HepG2 (cell line): ENCODE measurements around the gene RBM34. TPM values are rescaled to one million over a fixed set of nuclear protein-coding genes. Genes with fewer than 3 reads are reported as not detected.

ENCODE experiments used
- ATAC-seq: fragments of 200-7000 bp; cut with Tn5 transposase; 3 replicates; pipeline ENCODE4 v1.9.1; 2020; ENCODE audit warnings: mild to moderate bottlenecking, moderate library complexity
- BruUV-seq: library from RNA; stranded (reverse); fragments of 400-500 nt; replicated peaks from 2 replicates; lab custom pipeline; 2021; lab: Mats Ljungman, UMichigan
- CTCF ChIA-PET: fragments of 300-600 bp; formaldehyde crosslinking; extraction: SDS; loops from one replicate; lab custom pipeline; 2021; ENCODE audit warnings: low total read pairs, inconsistent platforms, low intra/inter-chr PET ratio; lab: Yijun Ruan, JAX
- POLR2A ChIA-PET: fragments of 350-600 bp; sonication (Branson Sonifier 250); formaldehyde crosslinking; loops from one replicate; lab custom pipeline; 2020; ENCODE audit warnings: antibody characterized with exemption, inconsistent platforms; lab: Yijun Ruan, JAX
- DNase-seq: peaks from one replicate; pipeline ENCODE4 v3.0.0-alpha.2; 2015; ENCODE audit warnings: low spot score
- FAIRE-seq: peaks from 3 replicates; lab custom pipeline; 2011; peaks lifted over from hg19 to GRCh38; lab: Jason Lieb, UNC
- H2AFZ ChIP-seq: one replicate; pipeline ENCODE4 v1.6.1; 2011; ENCODE audit warnings: low read length, inconsistent platforms
- H3K27ac ChIP-seq: fragments of 300-600 bp; 3 replicates; pipeline ENCODE4 v1.8.0; 2011; ENCODE audit warnings: mixed run types, mild to moderate bottlenecking, mixed read lengths, low read length, inconsistent platforms; ENCODE audit not compliant: insufficient read depth; ENCODE audit errors: extremely low read length
- H3K27me3 ChIP-seq, 2 experiments: fragments of 200-600 bp in 1 of 2; 2 replicates in 1 of 2; 3 replicates in 1 of 2; pipeline versions ENCODE4 v1.6.0 to v1.8.0; 2011; ENCODE audit warnings: low read length in 2 of 2, mild to moderate bottlenecking in 2 of 2, moderate library complexity in 2 of 2, inconsistent platforms in 1 of 2; ENCODE audit not compliant: insufficient read depth in 2 of 2, control insufficient read depth in 1 of 2
- H3K36me3 ChIP-seq, 2 experiments: fragments of 200-600 bp in 1 of 2; replicated peaks in 1 of 2; 2 replicates in 1 of 2; 3 replicates in 1 of 2; pipeline versions ENCODE4 v1.5.1 to v1.8.0; 2011; ENCODE audit warnings: low read length in 2 of 2, inconsistent platforms in 1 of 2; ENCODE audit not compliant: insufficient read depth in 2 of 2, control insufficient read depth in 1 of 2
- H3K4me1 ChIP-seq: 2 replicates; pipeline ENCODE4 v1.5.1; 2012; ENCODE audit warnings: low read length, inconsistent platforms; ENCODE audit not compliant: insufficient read depth
- H3K4me2 ChIP-seq: 2 replicates; pipeline ENCODE4 v1.6.0; 2011; ENCODE audit warnings: low read depth, low read length, inconsistent platforms
- H3K4me3 ChIP-seq, 3 experiments: fragments of 200-600 bp in 1 of 3; sonication (generic), shearing (Covaris generic) in 1 of 3; replicated peaks in 1 of 3; 2 replicates each; pipeline ENCODE4 v1.5.1; 2011 to 2016; ENCODE audit warnings: low read length in 3 of 3, inconsistent platforms in 2 of 3, low read depth in 2 of 3, mild to moderate bottlenecking in 2 of 3, control low read depth in 1 of 3, mixed read lengths in 1 of 3; ENCODE audit not compliant: insufficient read depth in 1 of 3
- H3K79me2 ChIP-seq: one replicate; pipeline ENCODE4 v1.6.1; 2011; ENCODE audit warnings: low read length, inconsistent platforms; ENCODE audit not compliant: insufficient read depth
- H3K9ac ChIP-seq: 2 replicates; pipeline ENCODE4 v1.6.0; 2011; ENCODE audit warnings: mild to moderate bottlenecking, low read depth, low read length, inconsistent platforms; ENCODE audit not compliant: insufficient read depth
- H3K9me3 ChIP-seq: 2 replicates; pipeline ENCODE4 v1.5.1; 2012; ENCODE audit warnings: mild to moderate bottlenecking, low read length
- H4K20me1 ChIP-seq: 2 replicates; pipeline ENCODE4 v1.6.0; 2011; ENCODE audit warnings: inconsistent platforms, mild to moderate bottlenecking, low read length, moderate library complexity; ENCODE audit not compliant: insufficient read depth
- EZH2 ChIP-seq: conservative IDR thresholded peaks from 2 replicates; pipeline ENCODE4 v1.6.1; 2012; ENCODE audit warnings: mild to moderate bottlenecking, low read depth, low read length, moderate library complexity
- HES4 ChIP-seq: sonication (generic); formaldehyde crosslinking; IDR thresholded peaks from 2 replicates; pipeline ENCODE4 v1.9.0; 2021; ENCODE audit warnings: mild to moderate bottlenecking, missing genetic modification reagents, borderline replicate concordance
- HMG20A ChIP-seq: IDR thresholded peaks from 2 replicates; pipeline ENCODE4 v1.6.1; 2016; ENCODE audit warnings: borderline replicate concordance
- MED8 ChIP-seq: sonication (generic); formaldehyde crosslinking; IDR thresholded peaks from 2 replicates; pipeline ENCODE4 v1.8.1; 2023; ENCODE audit warnings: mild to moderate bottlenecking, missing genetic modification reagents; ENCODE audit not compliant: insufficient replicate concordance
- MLLT10 ChIP-seq: sonication (generic); formaldehyde crosslinking; IDR thresholded peaks from 2 replicates; pipeline ENCODE4 v1.4.0; 2020; ENCODE audit warnings: missing genetic modification reagents
- NFATC3 ChIP-seq: sonication (generic); formaldehyde crosslinking; IDR thresholded peaks from 2 replicates; pipeline ENCODE4 v1.5.1; 2020; ENCODE audit warnings: mild to moderate bottlenecking, missing genetic modification reagents
- RFXAP ChIP-seq: sonication (generic); formaldehyde crosslinking; IDR thresholded peaks from 2 replicates; pipeline ENCODE4 v1.4.0; 2020; ENCODE audit warnings: missing genetic modification reagents, borderline replicate concordance
- TOE1 ChIP-seq: sonication (generic); formaldehyde crosslinking; IDR thresholded peaks from 2 replicates; pipeline ENCODE4 v1.4.0; 2020; ENCODE audit warnings: mild to moderate bottlenecking, missing genetic modification reagents
- ZC3H13 ChIP-seq: sonication (generic); formaldehyde crosslinking; IDR thresholded peaks from 2 replicates; pipeline ENCODE4 v1.8.1; 2023; ENCODE audit warnings: mild to moderate bottlenecking, missing genetic modification reagents, moderate library complexity
- ZKSCAN1 ChIP-seq: fragments of 150-350 bp; IDR thresholded peaks from 2 replicates; pipeline ENCODE4 v1.6.1; 2014; ENCODE audit warnings: low read length
- ZNF329 ChIP-seq: sonication (generic); formaldehyde crosslinking; IDR thresholded peaks from 2 replicates; pipeline ENCODE4 v1.9.0; 2021; ENCODE audit warnings: low read depth, mild to moderate bottlenecking, missing genetic modification reagents
- ZNF331 ChIP-seq: sonication (generic); formaldehyde crosslinking; IDR thresholded peaks from 2 replicates; pipeline ENCODE4 v1.4.0; 2020; ENCODE audit warnings: missing genetic modification reagents
- ZNF496 ChIP-seq: sonication (generic); formaldehyde crosslinking; IDR thresholded peaks from 2 replicates; pipeline ENCODE4 v1.8.1; 2023; ENCODE audit warnings: mild to moderate bottlenecking, moderate library complexity, missing genetic modification reagents; ENCODE audit not compliant: insufficient replicate concordance
- ZNF790 ChIP-seq: sonication (generic); formaldehyde crosslinking; IDR thresholded peaks from 2 replicates; pipeline ENCODE4 v1.8.0; 2022; ENCODE audit warnings: missing genetic modification reagents, mild to moderate bottlenecking, borderline replicate concordance
- WGBS: methylation state at CpG from one replicate; pipeline ENCODE4 v1.1.6; 2017; ENCODE audit warnings: low lambda C conversion rate; 5-methylcytosine and 5-hydroxymethylcytosine counted together
- in situ Hi-C: cut with HindIII; loops from 2 replicates; pipeline ENCODE4 v1.10.0; 2017; ENCODE audit warnings: low pct_unique_long_range_greater_than_20kb; ENCODE audit not compliant: extremely low pct_ligation_motif_present
- intact Hi-C: fragments of 100-400 bp; cut with micrococcal nuclease; formaldehyde crosslinking; loops from one replicate; pipeline ENCODE4 v1.10.0; 2022; ENCODE audit not compliant: unreplicated experiment
- polyA plus RNA-seq, 8 experiments: library from polyadenylated mRNA; depleted of rRNA in 3 of 8; stranded (reverse) in 7 of 8; unstranded in 1 of 8; fragments of >200 nt; fragmentation: Illumina TruSeq in 4 of 8; extraction: Trizol in 4 of 8; gene quantifications; 2 replicates each; pipeline versions ENCODE4 v1.2.1 to v1.2.3, GENCODE V29; 2011 to 2016; ENCODE audit warnings: low read depth in 4 of 8, missing spikeins in 1 of 8, mixed read lengths in 1 of 8; ENCODE audit not compliant: insufficient read depth in 1 of 8
- total RNA-seq, 5 experiments: library from RNA; depleted of rRNA; stranded (reverse); fragments of >200 nt; fragmentation: Illumina TruSeq; extraction: Trizol; gene quantifications; 2 replicates each; pipeline ENCODE4 v1.2.3, GENCODE V29; 2016; ENCODE audit warnings: low read depth in 1 of 5
- TF ChIP-seq, protein P1 (sequence below): sonication (generic); formaldehyde crosslinking; IDR thresholded peaks from 2 replicates; pipeline ENCODE4 v1.5.0; 2020; ENCODE audit warnings: mild to moderate bottlenecking, missing genetic modification reagents
- TF ChIP-seq, protein P2 (sequence below): sonication (generic); formaldehyde crosslinking; IDR thresholded peaks from 2 replicates; pipeline ENCODE4 v1.4.0; 2020; ENCODE audit warnings: mild to moderate bottlenecking, missing genetic modification reagents

Gene RBM34
- total and polyA plus RNA-seq, 2 of the 13 experiments (the other 11 are each of a cell fraction or from before 2014, with no cell fraction given), result 34.7 to 73.0 TPM

DNA sequence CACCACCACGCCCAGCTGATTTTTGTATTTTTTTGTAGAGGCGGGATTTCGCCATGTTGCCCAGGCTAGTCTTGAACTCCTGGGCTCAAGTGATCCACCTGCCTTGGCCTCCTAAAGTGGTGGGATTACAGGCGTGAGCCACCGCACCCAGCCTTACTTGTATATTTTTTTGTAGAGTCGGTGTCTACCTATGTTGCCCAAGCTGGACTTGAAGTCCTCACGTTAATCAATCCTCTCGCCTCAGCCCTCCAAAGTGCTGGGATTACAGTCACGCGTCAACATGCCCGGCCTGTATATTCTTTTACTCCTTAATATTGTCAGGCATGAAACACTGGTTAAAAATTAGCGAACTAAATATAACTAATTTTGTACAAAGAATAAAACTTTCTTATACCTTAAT, 26.9 kb downstream of the RBM34 start:
- in situ Hi-C loops (no loop called here), intact Hi-C loops (no loop called here)
- BruUV-seq, result no TSS peak
- no peak for FAIRE-seq
- POLR2A ChIA-PET, result interaction anchor here (1.6 kb wide), 1 partner anchor 11 kb away, joined by 5 read pairs; no protein-coding TSS in a partner anchor
- no peak for ATAC-seq
- 97% methylated on average over 12 of the region's 12 CpGs for WGBS
- Histone ChIP-seq H3K4me1 (peaks cover 29% of the 10 kb centered on the region), H3K27me3 (no peaks in the 10 kb centered on the region), H3K9me3 (no peaks in the 10 kb centered on the region), H3K36me3 (peaks cover 25 to 67% of the 10 kb centered on the region in 2 experiments), H3K4me3 (no peak overlapping the region), H3K27ac (no peak overlapping the region)
- TF ChIP-seq ZNF496 (CRISPR knock-in tag) (no peak), NFATC3 (CRISPR knock-in tag) (no peak), ZC3H13 (no peak), HMG20A (CRISPR knock-in tag) (no peak)
- TF ChIP-seq, all 625 proteins: peak for 0
- CTCF ChIA-PET, result no interaction called here
- no peaks in the 10 kb centered on the region for H3K79me2 ChIP-seq
- no peak overlapping the region for H3K4me2 ChIP-seq
- no peak for DNase-seq
- no peak overlapping the region for H3K9ac ChIP-seq
- H2AFZ ChIP-seq, result no peak overlapping the region
- H4K20me1 ChIP-seq, result no peaks in the 10 kb centered on the region

DNA sequence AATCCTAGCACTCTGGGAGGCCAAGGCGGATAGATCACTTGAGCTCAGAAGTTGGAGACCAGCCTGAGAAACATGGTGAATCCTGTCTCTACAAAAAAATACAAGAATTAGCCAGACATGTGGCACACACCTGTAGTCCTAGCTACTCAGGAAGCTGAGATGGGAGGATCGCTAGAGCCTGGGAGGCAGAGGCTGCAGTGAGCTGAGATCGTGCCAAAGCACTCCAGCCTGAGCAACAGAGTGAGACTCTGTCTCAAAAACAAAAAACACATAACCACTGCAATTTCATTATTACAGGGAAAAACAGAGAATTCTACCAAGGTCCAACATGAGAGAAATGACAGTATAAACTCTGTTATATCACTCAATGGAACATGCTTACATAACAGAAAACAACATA, 28.0 kb downstream of the RBM34 start:
- Histone ChIP-seq H2AFZ (no peak overlapping the region), H3K79me2 (peaks cover 6% of the 10 kb centered on the region), H3K36me3 (peaks cover 23 to 56% of the 10 kb centered on the region in 2 experiments), H3K4me3 (no peak overlapping the region), H3K9ac (no peak overlapping the region), H4K20me1 (no peaks in the 10 kb centered on the region), H3K27ac (no peak overlapping the region), H3K4me1 (peaks cover 33% of the 10 kb centered on the region), H3K4me2 (no peak overlapping the region), H3K27me3 (no peaks in the 10 kb centered on the region), H3K9me3 (no peaks in the 10 kb centered on the region)
- intact Hi-C loops (no loop called here), in situ Hi-C loops (no loop called here)
- DNase-seq (no peak), FAIRE-seq (no peak), ATAC-seq (no peak)
- ChIA-PET CTCF (no interaction called here), POLR2A (interaction anchor here (1.2 kb wide), 1 partner anchor 28 kb away, joined by 4 read pairs; the partner anchor contains the start of gene RBM34)
- BruUV-seq, result no TSS peak
- WGBS, result 100% methylated on average over 3 of the region's 3 CpGs
- TF ChIP-seq ZNF331 (CRISPR knock-in tag) (no peak), ZKSCAN1 (no peak), MED8 (CRISPR knock-in tag) (no peak), MLLT10 (CRISPR knock-in tag) (no peak), EZH2 (no peak), ZNF329 (CRISPR knock-in tag) (no peak), TOE1 (CRISPR knock-in tag) (no peak), ZNF790 (CRISPR knock-in tag) (no peak), HES4 (CRISPR knock-in tag) (no peak), RFXAP (CRISPR knock-in tag) (no peak)
- TF ChIP-seq, protein P1, sequence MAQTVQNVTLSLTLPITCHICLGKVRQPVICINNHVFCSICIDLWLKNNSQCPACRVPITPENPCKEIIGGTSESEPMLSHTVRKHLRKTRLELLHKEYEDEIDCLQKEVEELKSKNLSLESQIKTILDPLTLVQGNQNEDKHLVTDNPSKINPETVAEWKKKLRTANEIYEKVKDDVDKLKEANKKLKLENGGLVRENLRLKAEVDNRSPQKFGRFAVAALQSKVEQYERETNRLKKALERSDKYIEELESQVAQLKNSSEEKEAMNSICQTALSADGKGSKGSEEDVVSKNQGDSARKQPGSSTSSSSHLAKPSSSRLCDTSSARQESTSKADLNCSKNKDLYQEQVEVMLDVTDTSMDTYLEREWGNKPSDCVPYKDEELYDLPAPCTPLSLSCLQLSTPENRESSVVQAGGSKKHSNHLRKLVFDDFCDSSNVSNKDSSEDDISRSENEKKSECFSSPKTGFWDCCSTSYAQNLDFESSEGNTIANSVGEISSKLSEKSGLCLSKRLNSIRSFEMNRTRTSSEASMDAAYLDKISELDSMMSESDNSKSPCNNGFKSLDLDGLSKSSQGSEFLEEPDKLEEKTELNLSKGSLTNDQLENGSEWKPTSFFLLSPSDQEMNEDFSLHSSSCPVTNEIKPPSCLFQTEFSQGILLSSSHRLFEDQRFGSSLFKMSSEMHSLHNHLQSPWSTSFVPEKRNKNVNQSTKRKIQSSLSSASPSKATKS (CRISPR knock-in tag), result no peak
- TF ChIP-seq, protein P2, sequence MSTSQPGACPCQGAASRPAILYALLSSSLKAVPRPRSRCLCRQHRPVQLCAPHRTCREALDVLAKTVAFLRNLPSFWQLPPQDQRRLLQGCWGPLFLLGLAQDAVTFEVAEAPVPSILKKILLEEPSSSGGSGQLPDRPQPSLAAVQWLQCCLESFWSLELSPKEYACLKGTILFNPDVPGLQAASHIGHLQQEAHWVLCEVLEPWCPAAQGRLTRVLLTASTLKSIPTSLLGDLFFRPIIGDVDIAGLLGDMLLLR (CRISPR knock-in tag), result no peak
